ENCODE results near the gene XPNPEP2. TPM values are rescaled to one million over a fixed set of nuclear protein-coding genes. Genes with fewer than 3 reads are reported as not detected.

Gene XPNPEP2
- total RNA-seq, 1 experiment from 2014 or later = not detected

GRCh38 chrX:129808829-129809796 is 70.3 kb downstream of the XPNPEP2 start:
- H3K27ac ChIP-seq (ENCODE audit: low read length) = no peak overlapping the region
- H3K4me1 ChIP-seq (ENCODE audit: insufficient read depth, low read length) = no peaks in the 10 kb centered on the region
- intact Hi-C loops (cut with micrococcal nuclease) = no loop called here
- no peaks in the 10 kb centered on the region for H3F3A ChIP-seq (ENCODE audit: low read length, unreplicated experiment)
- ChIA-PET CTCF (interaction anchor here (0.6 kb wide), 1 partner anchor 172 kb away, joined by 3 read pairs; no protein-coding TSS in a partner anchor), POLR2A (ENCODE audit: unreplicated experiment) (no interaction called here)
- no peaks in the 10 kb centered on the region for H3K79me2 ChIP-seq (ENCODE audit: low read length)
- no peaks in the 10 kb centered on the region for H3K9me3 ChIP-seq (ENCODE audit: low read length)
- no peaks in the 10 kb centered on the region for H3K27me3 ChIP-seq (ENCODE audit: low read length)
- H3K9ac ChIP-seq (ENCODE audit: low read length) = no peak overlapping the region
- H3K4me2 ChIP-seq (ENCODE audit: low read length) = no peak overlapping the region
- no peak overlapping the region for H3K4me3 ChIP-seq (ENCODE audit: low read length)
- no peak for DNase-seq
- H2AFZ ChIP-seq (ENCODE audit: low read length) = no peak overlapping the region
- ATAC-seq = no peak
- no peaks in the 10 kb centered on the region for H4K20me1 ChIP-seq (ENCODE audit: low read length)
- BruUV-seq (replicated peaks) = no TSS peak
- H3K36me3 ChIP-seq (ENCODE audit: low read depth, low read length) = peaks cover 6% of the 10 kb centered on the region; the same call in 1 of the 2 replicates
- TF ChIP-seq EZH2 (IDR thresholded peaks at IDR 0.05; ENCODE audit: low read length, unreplicated experiment) = no peak
- TF ChIP-seq EZH2phosphoT487 (IDR thresholded peaks at IDR 0.05; ENCODE audit: borderline replicate concordance, low read length) = no peak
- TF ChIP-seq CTCF (conservative IDR thresholded peaks at IDR 0.05; ENCODE audit: low read depth, low read length) = no peak
- H3K9me2 ChIP-seq (replicated peaks; ENCODE audit: low read length) = no peaks in the 10 kb centered on the region

DNA sequence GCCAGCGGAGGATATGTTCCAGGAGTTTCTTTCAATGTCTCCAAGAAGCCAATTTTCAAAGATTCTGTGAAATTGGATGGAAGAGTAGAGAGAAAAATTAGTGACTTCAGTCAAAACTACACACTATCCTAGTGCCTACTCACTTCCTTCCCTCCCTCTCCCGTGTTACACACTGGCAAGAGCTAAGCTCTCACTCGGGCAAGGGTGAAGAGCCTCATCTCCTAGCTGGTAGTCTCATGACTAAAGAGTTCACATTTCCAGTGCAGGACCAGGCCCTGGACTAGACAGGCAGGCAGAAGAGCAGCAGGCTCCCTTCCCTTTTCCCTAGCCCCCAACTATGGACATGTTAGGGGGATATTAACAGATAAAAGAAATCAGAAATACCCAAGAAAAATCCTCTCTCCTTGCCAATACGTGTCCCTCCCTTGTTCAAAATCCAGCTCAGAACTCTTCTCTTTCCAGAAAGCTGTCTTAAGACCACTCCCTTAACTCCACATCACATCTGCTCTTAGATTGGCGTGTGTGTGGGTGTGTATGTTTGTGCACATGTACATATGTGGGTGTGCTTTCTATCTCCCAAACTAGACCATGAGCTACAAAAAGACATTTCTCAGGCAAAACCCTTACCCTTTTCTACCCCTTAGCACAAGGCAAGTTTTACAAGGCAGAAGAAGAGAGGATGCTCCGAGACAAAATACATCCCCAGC is 75.0 kb downstream of the XPNPEP2 start:
- no peak overlapping the region for H3K4me3 ChIP-seq (ENCODE audit: low read length)
- DNase-seq (no peak), ATAC-seq (no peak)
- no peaks in the 10 kb centered on the region for H4K20me1 ChIP-seq (ENCODE audit: low read length)
- H3K4me1 ChIP-seq (ENCODE audit: insufficient read depth, low read length) = no peaks in the 10 kb centered on the region
- intact Hi-C loops (cut with micrococcal nuclease) = no loop called here
- no peak overlapping the region for H3K4me2 ChIP-seq (ENCODE audit: low read length)
- POLR2A ChIA-PET (ENCODE audit: unreplicated experiment) = no interaction called here
- H3K79me2 ChIP-seq (ENCODE audit: low read length) = no peaks in the 10 kb centered on the region
- no peaks in the 10 kb centered on the region for H3K9me2 ChIP-seq (replicated peaks; ENCODE audit: low read length)
- TF ChIP-seq EZH2phosphoT487 (IDR thresholded peaks at IDR 0.05; ENCODE audit: borderline replicate concordance, low read length) (no peak), CTCF (conservative IDR thresholded peaks at IDR 0.05; ENCODE audit: low read depth, low read length) (no peak), EZH2 (IDR thresholded peaks at IDR 0.05; ENCODE audit: low read length, unreplicated experiment) (no peak)
- peaks cover 6% of the 10 kb centered on the region; the same call in 1 of the 2 replicates for H3K36me3 ChIP-seq (ENCODE audit: low read depth, low read length)
- no TSS peak for BruUV-seq (replicated peaks)
- no peak overlapping the region for H3K27ac ChIP-seq (ENCODE audit: low read length)
- H3F3A ChIP-seq (ENCODE audit: low read length, unreplicated experiment) = no peaks in the 10 kb centered on the region
- H2AFZ ChIP-seq (ENCODE audit: low read length) = no peak overlapping the region
- CTCF ChIA-PET = no interaction called here
- H3K27me3 ChIP-seq (ENCODE audit: low read length) = no peaks in the 10 kb centered on the region
- H3K9me3 ChIP-seq (ENCODE audit: low read length) = no peaks in the 10 kb centered on the region
- H3K9ac ChIP-seq (ENCODE audit: low read length) = no peak overlapping the region
